AG10803 (cell line): ENCODE data around the gene SMYD3.

Source experiments
- DNase-seq: peaks from one replicate; pipeline ENCODE4 v3.0.0; 2010; ENCODE audit warnings: low read depth
- H3K4me3 ChIP-seq: 2 replicates; pipeline ENCODE4 v1.5.1; 2011; ENCODE audit warnings: mild to moderate bottlenecking, low read length, control low read depth
- TF ChIP-seq, protein P1 (sequence below): conservative IDR thresholded peaks from 2 replicates; pipeline ENCODE4 v1.5.1; 2011; ENCODE audit warnings: mild to moderate bottlenecking, low read length, control low read depth, inconsistent platforms

The SMYD3 gene

DNA sequence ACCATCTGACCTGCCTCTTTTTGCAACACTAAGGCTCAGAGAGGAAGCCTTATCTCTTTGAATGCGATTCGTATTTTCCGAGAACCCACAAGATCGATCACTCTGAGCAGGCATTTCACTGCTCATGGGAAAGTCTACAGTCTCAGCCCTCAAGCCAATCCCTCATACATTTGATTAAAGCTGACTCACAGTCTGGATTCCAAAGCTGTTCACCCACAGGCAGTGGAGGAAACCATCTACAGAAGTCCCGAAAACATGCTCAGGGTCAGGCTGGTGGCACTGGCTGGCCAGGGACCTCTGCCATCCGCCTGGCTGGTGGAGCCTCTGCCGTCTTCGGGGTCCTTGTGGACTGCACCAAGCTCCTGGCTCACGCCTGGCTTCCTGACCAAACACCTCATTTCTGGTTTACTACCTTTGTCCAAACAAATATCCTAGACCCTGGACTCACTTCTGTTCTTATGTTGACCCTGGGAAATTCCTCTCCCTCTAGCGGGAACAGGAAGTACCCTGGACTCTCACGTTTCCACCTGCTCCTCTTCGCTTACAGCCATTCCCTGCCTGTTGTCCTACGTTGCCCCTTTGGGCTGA lies 650.0 kb downstream of the SMYD3 start:
- TF ChIP-seq, protein P1, sequence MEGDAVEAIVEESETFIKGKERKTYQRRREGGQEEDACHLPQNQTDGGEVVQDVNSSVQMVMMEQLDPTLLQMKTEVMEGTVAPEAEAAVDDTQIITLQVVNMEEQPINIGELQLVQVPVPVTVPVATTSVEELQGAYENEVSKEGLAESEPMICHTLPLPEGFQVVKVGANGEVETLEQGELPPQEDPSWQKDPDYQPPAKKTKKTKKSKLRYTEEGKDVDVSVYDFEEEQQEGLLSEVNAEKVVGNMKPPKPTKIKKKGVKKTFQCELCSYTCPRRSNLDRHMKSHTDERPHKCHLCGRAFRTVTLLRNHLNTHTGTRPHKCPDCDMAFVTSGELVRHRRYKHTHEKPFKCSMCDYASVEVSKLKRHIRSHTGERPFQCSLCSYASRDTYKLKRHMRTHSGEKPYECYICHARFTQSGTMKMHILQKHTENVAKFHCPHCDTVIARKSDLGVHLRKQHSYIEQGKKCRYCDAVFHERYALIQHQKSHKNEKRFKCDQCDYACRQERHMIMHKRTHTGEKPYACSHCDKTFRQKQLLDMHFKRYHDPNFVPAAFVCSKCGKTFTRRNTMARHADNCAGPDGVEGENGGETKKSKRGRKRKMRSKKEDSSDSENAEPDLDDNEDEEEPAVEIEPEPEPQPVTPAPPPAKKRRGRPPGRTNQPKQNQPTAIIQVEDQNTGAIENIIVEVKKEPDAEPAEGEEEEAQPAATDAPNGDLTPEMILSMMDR: no peak
- DNase-seq: peak; percentile 85

DNA sequence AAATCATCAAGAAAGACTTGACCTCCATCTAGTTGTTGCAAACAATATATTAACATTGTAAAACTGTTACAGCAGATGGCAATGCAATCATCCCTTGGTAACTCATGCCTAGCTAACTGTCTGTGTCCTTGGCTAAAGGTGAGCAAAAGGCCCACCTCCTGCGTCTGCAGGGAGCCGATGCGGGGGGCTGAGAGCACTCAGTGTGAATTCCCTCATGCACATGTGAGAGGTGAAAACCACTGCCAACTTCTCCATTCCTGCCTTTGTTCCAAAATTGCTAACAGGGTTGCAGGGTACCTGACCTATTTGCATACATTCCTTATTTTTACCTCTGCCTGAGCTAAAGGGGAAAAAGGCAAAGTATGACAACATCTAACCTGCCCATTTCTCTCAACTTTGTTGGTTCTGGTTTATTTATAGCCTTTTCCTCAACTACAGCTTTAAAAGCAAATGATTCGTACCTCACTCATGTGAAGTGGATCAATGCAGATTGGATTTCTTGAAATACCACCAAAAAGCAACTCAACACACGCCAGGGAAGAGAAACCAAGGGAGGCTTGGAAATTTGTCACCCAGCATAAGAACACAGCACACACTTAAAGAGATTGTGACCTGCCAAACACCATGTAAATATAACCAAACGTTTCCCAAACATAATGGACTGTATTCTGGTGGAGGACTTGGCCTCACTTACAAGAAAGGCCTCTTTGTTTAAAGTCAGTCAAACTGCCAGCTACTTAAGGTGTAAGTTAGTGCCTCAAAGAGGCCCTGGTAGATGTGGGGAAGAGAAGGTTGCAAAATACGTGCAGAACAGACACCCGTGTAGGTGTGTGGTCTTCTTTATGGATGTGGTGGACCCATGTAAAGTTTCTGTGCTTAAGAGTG lies 651.0 kb downstream of the SMYD3 start:
- no peak overlapping the region for H3K4me3 ChIP-seq
- no peak for DNase-seq
- TF ChIP-seq, protein P1: no peak

More for the DNA sequence above, 650.0 kb downstream of the SMYD3 start:
- H3K4me3 ChIP-seq: no peak overlapping the region

DNA sequence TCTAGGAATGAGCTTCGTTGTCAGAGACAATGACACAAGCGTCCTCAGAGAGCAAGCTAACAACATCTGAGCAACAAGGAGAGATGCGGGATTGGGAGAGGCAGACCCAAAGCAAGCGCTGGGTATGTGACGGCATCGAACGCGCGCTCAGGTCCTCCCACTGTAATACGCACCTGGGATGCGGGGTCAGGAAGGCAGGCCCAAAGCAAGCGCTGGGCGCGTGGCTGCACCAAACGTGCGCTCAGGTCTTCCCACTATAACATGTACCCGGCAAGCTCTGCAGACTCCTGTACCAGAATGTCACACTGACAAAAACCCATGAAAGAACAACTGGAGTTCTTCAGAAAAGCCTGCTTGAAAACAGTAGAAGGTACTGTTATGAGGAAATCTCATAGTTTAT lies 653.8 kb downstream of the SMYD3 start:
- DNase-seq: no peak
- TF ChIP-seq, protein P1: no peak
- H3K4me3 ChIP-seq: no peak overlapping the region

DNA sequence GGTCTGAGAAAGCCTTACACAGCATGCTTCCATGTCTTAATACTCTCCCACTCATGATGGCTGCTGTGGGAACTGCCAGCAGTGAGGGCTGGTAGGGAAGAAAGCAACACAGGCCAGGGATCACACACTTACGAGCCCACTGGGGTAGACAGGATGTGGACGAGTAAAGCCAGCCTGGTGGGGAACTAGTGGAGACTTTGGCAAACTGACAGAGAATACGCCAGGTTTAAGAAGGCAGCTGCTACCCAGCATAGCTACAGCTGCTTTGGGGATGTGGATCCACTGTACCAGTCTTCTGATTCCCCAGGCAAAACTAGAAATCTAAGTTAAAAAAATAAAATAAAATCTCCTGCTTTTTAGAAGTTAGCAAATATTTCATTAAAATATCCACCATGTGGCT lies 664.0 kb downstream of the SMYD3 start:
- DNase-seq: no peak
- no peak overlapping the region for H3K4me3 ChIP-seq
- TF ChIP-seq, protein P1: no peak

DNA sequence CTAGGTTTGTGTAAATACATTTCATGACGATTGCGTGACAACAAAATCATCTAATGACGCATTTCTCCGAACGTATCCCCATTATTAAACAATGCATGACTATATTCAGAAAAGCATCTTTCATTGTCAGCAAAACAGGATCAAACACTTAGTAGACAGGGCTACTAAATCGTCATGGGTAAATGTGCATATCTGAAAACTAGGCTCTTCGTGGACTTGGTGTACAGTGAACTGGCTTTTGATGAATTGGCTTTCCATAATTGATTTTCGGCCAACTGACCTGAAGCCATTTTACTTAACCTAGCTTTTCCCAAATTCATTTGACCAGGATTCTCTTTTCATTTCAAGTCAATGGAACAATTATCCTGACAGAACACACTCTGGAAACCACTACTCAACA lies 665.0 kb downstream of the SMYD3 start:
- DNase-seq: no peak
- TF ChIP-seq, protein P1: no peak
- H3K4me3 ChIP-seq: no peak overlapping the region

DNA sequence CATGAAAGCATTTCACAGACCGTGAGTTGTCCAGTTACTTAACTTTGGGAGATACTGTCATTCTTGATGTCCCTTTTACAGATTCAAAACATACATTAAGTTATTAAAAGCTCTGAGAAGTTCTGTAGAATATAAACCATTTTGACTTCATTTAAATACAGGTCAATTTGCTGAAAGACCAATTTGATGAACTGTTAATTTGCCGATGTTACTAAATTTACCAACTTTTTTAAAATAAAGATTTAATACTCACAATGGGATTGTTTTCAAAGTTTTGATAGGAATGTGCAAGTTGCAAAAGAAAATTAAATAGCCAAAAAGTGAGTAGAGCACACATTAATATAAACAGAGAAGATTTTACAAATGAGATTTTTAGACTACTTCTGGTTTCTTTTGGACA lies 666.1 kb downstream of the SMYD3 start:
- H3K4me3 ChIP-seq: no peak overlapping the region
- DNase-seq: no peak
- TF ChIP-seq, protein P1: no peak

DNA sequence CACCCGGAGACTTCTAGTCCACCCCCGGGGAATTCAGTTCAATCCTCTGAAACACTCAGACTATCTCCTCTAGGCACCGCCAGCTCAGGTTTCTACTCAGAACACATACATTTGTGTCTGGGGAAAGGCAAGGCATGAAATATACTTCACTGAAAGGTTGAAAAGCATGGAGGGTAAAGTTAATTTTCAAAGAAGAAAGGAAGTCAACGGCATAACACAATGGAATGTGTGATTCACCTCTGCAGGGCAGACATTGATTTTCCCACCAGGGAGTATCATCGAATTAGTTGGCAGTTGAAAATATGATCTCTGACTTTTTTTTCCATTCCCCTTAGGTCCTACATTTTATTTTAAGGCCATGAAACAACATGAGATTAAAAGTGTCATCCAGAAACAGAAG lies 669.4 kb downstream of the SMYD3 start:
- DNase-seq: peak; percentile 47
- no peak overlapping the region for H3K4me3 ChIP-seq
- TF ChIP-seq, protein P1: no peak
